GDM1 (cell line): ENCODE measurements around the gene OR52I1.

Source experiments
- DNase-seq: peaks from one replicate; lab custom pipeline; 2025; lab: John Stamatoyannopoulos, UW

Gene OR52I1, protein sequence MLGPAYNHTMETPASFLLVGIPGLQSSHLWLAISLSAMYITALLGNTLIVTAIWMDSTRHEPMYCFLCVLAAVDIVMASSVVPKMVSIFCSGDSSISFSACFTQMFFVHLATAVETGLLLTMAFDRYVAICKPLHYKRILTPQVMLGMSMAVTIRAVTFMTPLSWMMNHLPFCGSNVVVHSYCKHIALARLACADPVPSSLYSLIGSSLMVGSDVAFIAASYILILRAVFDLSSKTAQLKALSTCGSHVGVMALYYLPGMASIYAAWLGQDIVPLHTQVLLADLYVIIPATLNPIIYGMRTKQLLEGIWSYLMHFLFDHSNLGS

DNA sequence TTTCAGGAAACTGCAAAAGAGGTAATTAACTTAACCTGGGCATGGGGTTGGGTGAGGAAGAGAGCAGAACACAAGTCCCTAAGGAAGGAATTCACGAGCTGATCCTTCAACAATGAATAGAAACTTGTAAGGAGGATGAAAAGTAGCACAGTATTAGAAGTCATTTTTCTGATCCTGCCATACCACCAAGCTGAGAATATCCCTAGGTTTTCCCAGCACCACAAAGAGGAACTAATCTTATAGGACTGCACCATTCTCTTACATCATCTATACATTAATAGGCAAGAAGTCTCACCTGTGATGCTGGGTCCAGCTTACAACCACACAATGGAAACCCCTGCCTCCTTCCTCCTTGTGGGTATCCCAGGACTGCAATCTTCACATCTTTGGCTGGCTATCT is at the start of gene OR52I1:
Gene OR52I1 (plus strand): TSS at position 301 of the 400 bp plus-strand sequence. CDS start 0 bp downstream, at position 301.
- no peak for DNase-seq

DNA sequence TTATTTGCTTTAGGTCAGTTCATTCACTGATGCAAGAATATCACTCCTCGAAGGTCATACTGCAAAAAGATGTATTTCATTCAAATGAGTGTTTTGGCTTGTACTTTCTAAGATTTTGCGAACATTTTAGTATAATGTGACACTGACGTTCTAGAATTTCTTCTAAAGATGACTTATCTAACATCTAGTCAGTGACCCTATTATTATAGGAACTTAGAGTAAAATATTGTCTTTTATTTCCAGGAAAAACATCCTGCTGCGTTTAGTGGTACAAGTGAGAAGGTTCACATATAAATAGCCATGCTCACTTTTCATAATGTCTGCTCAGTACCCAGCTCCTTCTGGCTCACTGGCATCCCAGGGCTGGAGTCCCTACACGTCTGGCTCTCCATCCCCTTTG is 48.9 kb upstream of the OR52I1 start, which contains the start of gene OR52M1:
Gene OR52M1 (plus strand): TSS at position 301 of the 400 bp plus-strand sequence. CDS start 0 bp downstream, at position 301.
- DNase-seq, result no peak

DNA sequence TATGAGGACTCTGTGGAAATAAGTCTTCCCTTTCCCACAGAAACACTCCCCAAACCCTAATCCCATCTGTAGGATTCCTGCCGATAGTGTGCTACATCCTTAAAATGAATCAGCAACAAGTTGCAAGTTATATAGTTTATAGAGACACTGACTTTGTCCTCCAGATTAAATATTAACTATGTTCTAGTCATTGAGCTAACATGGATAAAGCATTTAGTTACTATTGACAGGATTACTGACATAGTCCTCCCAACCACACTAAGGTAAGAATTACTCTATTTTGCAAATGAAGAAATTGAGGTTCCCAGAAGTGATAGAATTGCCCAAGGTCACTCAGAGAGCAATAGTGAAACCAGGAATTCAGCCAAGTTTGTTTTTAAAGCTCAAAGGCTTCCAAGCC is 47.0 kb upstream of the OR52I1 start:
- no peak for DNase-seq

DNA sequence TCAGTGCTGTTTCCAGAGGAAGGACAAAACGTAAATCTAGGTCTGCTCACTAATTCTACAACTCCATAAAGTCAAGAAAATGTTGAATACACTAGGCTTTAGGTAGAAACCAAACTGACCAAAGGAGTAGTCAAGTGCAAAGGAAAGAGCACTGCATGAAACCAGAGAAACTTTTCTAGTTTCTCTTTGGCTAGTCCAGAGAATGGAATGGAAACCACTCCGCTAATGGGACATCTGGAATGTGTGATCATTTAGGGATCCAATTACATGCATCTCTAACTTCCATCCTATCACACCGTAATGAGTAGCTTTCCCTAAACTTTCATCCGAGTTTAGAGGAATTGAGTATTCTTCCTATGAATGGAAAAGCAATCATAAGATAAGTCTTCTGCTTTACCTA is 46.4 kb upstream of the OR52I1 start:
- DNase-seq, result no peak

DNA sequence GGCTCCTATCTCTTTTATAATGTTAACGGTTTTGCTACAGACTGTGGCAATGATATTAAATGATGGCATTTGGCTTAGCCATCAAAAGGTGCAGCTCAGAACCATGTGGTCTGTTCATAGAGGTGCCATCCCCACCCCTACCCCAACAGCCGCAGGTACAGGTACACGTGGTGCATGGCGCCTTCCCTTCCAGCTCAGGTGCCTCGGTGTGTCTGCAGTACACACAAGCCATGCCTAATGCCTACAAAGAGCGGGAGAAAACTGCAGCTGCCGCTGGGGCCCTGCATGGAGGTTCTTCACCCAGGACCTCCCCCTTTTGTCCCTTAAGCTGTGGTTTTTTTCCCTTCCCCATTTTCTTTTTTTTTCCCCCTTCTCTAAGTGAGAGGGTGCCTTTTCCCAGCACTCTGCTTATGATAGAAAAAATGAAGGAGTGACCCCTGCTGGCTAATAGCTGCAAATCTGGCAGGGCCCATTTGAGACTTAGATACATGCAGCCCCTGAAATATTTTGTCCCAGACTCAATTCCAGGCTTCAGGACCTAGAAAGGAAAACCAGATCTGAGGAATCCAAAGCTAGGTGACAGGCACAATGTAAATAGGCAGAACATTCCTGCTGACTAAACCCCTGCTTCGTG is 42.4 kb upstream of the OR52I1 start:
- no peak for DNase-seq

GRCh38 chr11:4559527-4560440 is 34.1 kb upstream of the OR52I1 start:
- no peak for DNase-seq

DNA sequence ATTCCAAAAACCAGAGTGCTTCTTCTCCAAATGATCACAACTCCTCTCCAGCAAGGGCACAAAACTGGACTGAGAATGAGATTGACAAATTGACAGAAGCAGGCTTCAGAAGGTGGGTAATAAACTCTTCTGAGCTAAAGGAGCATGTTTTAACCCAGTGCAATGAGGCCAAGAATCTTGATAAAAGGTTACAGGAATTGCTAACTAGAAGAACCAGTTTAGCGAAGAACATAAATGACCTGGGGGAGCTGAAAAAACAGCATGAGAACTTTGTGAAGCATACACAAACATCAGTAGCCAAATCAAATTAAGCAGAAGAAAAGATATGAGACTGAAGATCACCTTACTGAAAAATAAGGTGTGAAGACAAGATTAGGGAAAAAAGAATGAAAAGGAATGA is 33.4 kb upstream of the OR52I1 start:
- DNase-seq, result no peak

- no peak for DNase-seq
Measured at GRCh38 chr11:4565371-4565770, 28.5 kb upstream of the OR52I1 start.

- DNase-seq, result no peak
Measured at GRCh38 chr11:4569075-4569474, 24.8 kb upstream of the OR52I1 start.

- DNase-seq, result no peak
Measured at GRCh38 chr11:4576880-4577279, 17.0 kb upstream of the OR52I1 start.

DNA sequence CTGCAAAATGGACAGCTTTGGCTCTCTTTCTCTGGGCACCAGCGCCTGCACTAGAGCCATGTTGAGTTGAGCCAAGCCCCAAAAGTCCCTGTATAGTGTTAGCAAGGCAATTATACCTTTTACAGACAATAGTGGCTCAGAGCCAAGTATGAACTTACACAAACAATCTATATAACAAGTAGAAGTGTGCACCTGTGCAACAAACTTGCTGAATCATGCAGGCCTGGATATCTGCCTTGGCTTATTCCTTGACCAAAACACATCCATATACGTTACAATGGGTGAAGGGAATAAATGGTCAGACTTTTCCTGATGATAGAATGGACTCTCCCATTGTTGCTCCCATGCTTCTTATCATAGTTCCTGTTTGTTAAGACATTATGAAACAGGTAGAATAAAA is 16.1 kb upstream of the OR52I1 start:
- no peak for DNase-seq

- DNase-seq, result no peak
Measured at GRCh38 chr11:4578624-4579023, 15.2 kb upstream of the OR52I1 start.

DNA sequence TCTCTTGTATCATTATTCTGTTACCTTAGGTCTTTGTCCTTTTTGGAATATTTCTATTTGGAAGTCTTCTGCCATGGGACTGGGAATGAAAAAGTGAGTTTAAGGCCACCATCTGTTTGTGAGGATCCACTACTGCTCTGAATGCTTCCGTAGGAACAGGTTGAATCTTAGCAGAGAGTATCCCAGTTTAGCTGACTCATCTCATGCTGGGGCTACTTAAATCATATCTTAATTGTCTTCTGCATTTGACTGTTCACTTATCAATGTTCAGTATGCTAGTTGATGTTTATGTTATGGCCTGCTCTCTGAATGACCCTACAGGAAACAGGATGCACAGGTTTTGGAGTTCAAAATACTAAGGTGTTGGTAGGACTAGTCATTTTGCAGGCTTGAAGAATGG is 13.7 kb upstream of the OR52I1 start:
- DNase-seq, result no peak

GRCh38 chr11:4581443-4581842 is 12.4 kb upstream of the OR52I1 start, which contains the start of gene OR52I2:
TSS of gene OR52I2 (plus strand) at chr11:4581743.
- DNase-seq, result no peak

GRCh38 chr11:4589017-4589416 is 4.8 kb upstream of the OR52I1 start:
- no peak for DNase-seq

- DNase-seq, result no peak
Measured at GRCh38 chr11:4605057-4605456, 11.2 kb downstream of the OR52I1 start.

DNA sequence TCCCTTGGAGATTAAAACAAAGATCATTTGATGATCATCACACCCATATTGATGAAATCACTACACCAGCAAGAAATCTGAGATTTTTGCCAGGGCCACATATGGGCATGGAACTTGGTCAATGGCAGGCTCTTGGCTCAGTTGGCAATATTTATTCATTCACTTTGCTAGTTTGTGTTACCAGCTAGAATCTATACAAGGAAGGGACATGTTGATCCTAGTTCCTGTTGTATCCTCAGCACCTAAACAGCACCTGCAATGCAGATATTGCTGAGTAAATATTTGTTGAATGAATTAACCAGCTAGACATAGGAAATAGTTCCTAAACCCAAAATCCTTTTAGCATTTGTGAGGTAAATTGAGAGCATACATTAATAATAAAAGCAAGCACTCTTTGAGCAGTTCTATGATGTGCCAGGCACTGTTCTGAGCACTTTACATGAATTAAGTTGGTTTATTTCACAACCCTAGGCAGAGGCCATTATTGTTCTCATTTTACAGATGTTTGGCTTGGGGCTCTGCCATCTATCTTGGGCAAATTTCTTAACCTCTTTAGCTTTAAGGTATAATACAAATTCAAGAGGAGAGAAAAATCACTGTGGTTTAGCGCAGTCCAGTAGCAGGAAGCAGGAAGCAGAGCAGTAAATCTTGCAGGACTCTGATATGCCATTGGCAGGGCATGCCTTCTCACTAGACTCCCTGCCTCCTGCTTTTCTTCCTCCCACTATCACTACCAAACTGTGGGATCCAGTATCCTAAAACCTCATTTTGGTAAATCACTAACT is 12.6 kb downstream of the OR52I1 start:
- no peak for DNase-seq

DNA sequence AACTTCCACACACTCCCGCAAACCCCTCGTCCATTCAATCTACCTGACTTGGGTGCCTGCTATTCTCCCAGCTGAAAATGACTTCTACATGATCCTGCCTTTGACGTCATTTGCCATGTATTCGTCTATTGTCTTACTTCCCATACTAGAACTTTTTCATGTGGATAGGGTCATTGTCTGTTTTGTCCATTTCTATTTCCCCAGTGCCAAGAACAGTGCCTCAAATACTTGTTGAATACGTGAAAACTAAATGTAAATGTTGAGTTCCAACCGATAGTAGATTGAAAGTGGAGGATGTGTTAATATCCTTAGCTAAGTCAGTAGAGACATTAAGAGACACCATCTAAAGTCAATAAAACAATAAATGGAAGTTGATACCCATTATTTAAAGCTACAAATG is 13.3 kb downstream of the OR52I1 start:
- DNase-seq, result no peak

- DNase-seq, result peak; percentile 89
Measured at GRCh38 chr11:4607781-4608666, 14.2 kb downstream of the OR52I1 start, which contains the start of gene TRIM68. TSS of gene TRIM68 (minus strand) at chr11:4608231. CDS start at chr11:4605504, 2,727 bp downstream.

- no peak for DNase-seq
Measured at GRCh38 chr11:4610258-4610935, 16.6 kb downstream of the OR52I1 start.
